Measurements from ENCODE around the gene MCF2L.

The MCF2L gene

DNA sequence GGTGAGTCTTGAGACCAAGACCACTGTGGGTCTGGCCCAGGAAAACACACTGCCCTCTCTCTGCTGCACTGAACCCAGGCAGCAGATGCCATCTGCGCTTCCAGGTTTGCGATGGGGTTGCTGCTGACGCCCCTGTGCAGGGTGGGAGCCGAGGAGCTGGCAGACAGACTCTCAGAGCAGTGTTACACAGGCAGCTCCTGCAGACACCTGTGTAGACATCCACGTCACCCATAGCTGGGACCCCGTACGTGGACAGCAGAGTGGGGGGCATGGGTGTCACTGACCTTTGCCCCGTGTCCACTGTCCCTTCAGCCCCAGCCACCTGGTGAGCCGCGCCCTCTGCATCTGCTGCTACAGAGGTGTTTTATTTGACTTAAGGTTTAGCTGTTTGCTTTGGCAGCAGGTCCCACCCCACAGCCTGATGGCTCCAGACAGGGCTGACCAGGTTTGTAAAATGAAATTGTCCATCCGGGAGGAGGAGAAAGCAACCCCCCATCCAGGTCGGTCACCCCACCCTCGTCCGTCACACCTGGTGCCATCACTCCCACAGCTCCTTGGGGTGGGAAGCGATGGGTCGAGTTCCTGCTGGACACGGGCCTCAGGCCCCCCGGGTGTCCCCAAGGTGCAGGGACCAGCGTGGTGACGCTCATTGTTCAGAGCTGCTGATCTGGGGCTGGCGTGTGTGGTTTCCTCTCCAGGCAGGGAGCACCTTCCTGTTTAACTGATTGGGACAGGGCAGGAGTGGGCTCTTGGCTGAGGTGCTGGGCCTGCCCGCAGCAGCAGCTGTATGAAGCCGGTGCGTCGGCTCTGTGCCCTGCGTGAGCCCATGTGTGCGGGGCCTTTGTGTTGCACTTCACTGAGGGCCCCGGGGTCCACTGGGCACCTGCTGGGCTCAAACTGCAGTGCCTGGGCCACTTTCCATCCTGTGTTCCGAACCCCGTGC, 28.4 kb downstream of the MCF2L start:
- no peak for DNase-seq (ENCODE audit: low read depth)

DNA sequence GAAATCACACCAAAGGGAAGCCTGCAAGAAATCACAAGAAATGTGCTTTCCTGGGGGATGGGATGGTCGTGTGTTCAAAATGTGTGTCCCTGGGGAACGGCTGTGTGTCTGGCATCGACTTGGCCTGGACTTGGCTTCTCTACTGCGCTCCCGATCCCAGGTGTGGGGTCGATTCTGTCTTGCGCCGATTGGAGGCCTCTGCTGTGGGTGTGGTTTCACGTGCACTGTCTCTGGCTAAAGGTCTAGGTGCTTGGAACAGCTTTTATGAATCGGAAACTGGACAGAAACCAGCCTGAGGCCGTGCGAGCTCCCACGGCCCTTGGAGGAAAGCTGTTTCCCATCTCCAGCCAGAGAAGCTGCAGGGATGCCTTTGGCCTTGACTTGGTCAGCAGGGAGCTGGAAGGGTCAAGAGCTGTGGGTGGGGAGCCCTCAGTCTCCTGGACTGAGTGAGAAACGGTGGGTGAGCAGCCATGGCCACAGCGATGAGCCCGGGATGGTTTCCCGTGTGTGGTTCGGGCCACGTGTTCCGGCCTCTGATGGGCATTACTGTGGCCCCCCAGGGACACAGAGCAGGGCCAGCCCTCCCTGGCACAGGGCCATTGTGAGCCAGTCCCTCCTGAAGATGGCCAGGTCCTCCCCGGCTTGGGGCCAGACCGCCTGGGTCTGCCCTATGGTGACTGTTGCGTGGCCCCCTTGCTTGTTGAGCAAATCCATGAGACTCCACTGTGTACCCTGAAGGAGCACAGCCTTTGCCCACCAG, 29.7 kb downstream of the MCF2L start:
- no peak for DNase-seq (ENCODE audit: low read depth)

DNA sequence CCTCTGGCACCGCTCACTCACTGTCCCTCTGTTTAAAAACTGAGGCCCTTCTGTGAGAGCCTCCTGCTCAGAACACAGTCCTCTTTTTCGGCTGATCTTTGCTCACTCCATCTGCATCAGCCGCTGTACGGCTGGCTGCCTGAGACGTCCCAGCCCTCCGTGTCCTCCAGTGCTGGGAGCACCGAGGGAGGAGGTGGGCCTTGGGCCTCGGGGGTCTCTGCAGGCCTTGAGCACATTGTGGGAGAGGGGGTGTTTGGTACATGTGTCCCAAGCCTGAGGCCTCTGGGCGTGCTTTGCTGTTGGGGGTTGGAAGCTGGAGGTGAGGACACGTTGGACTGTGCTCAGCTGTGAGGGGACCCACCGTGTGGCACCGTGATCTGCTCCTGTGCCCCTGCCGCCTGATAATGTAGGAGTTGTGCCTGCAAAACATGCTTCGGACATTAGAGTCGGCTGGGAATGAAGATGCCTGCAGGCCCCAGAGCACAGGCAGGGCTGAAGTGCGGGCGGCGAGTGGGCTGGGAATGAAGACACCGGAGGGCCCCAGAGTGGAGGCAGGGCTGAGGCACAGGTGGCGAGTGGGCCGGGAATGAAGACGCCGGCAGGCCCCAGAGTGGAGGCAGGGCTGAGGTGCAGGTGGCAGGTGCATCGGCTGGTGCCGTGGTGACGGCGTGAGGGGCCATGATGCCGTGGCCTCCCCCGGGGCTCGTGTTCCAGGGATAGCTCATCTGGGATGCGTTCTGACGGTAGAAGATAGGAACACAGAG, 30.6 kb downstream of the MCF2L start:
- DNase-seq (ENCODE audit: low read depth): no peak

DNA sequence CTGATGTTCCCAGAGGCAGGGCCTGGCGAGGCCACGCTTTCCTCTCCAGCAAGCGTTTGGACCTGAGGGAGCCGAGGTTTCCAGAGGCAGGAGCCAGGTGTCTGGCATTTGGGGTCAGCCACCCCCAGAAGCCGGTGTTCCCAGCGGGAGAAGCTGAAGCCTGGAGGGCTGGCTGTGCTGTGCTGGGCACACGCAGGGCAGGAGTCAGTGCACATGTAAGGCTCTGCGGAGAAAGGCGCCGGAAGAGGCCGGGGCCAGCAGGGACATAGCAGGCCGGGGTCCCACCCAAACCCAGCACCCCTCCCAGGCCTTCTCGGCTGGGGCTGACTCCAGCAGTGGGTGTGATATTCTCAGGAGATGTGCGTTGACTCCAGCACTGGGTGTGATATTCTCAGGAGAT, 31.6 kb downstream of the MCF2L start:
- DNase-seq (ENCODE audit: low read depth): no peak

DNA sequence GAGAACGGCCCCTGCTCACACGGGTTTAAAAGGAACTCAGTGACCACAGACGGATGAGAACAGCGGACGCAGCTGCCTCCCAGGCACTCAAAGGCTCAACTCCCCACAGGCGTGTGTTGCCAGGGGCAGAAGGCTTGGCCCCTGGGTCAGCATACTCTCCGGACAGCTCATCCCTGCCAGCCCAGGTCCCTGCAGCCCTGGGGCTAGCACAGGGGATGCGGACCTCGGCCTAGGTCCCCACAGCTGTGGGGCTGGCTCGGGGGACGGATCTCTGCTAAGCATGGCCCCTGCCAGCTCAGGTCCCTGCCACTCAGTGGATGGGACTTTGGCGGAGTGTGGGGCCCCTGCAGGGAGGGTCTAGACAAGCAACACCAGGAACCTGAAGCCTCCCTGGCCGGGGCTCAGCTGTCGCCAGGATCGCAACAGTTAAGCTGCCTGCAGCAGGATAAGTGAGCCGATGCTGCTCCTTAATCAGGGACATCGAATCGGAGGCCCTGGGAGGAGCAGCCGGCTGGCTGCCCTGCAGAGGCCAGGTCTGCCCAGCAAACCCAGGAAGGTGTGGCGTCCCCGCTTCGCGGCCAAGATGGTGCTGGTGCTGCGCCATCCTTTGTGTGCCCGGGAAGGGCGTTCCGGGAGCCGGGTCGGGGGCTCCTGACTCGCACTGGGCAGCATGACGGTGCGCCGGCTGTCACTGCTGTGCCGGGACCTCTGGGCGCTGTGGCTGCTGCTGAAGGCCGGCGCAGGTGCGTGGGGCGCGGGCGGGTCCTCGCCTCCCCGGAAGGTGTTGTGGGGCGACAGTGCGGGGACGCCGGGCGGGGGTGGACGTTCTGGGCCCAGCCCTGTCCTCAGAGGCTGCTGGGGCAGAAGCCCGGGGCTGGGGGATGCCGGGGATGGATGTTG, 32.5 kb downstream of the MCF2L start:
- DNase-seq (ENCODE audit: low read depth): no peak

DNA sequence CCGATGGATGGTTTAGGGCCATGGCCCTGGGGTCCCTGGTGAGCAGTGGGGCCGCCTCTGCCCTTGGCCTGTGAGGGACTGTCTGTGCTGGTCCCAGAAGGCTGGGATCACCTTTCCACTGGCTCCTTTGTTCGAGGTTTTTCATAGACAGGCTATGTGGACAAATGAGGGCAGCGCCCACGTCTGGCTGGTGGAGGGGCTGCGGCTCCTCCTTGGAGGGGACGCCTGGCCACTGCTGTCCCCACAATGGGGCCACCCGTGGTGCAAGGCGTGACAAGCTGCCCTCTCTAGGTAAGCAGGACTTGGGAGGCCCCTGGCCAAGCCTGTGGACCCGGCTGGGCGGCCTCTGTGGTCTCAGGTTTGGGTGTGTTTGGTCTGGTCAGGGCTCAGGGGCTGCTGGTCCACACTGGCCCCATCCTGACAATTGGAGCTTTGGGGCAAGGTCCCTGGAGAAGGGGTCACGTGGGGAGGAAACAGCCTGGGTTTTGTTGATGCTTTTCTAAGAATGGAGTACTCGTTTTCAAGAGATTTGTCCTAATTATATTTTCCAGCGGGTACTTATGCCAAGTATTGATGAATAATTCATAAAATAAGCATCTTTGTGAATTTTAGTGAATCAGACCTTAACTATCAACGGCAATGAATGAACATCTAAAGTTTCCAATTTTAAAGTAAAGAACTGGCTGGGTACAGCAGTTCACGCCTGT, 33.3 kb downstream of the MCF2L start:
- DNase-seq (ENCODE audit: low read depth): no peak

DNA sequence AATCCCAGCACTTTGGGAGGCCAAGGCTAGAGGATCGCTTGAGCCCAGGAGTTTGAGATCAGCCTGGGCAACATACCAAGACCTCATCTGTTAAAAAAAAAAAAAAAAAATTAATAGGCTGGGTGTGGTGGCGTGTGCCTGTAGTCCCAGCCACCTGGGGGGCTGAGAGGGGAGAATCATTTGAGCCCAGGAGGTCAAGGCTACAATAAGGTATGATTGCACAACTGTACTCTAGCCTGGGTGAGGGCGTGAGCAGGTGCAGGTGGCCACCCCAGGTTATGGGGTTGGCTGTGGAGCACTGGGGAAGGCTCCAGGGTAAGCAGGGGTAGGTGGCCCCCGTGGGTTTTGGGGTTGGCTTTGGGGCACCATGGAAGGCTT, 33.9 kb downstream of the MCF2L start:
- no peak for DNase-seq (ENCODE audit: low read depth)

DNA sequence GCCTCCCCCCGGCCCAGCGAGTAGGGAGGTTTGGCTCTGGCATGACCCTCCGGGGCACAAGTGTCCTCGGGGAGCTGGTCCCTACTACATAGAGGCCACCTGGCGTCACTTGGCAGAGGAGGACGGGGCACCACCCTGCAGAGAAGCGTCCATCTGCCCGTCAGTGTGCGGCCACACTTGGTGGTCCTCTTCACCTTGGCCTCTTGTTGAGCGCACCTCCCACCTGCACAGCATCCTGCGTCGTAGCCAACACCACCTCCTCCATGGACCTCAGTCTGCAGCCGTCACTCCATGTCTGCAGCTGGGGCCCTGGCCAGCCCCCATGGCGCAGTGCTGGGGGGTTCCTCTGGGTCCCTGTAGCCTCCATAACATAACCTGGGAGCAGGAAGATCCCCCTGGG, 35.1 kb downstream of the MCF2L start:
- no peak for DNase-seq (ENCODE audit: low read depth)

DNA sequence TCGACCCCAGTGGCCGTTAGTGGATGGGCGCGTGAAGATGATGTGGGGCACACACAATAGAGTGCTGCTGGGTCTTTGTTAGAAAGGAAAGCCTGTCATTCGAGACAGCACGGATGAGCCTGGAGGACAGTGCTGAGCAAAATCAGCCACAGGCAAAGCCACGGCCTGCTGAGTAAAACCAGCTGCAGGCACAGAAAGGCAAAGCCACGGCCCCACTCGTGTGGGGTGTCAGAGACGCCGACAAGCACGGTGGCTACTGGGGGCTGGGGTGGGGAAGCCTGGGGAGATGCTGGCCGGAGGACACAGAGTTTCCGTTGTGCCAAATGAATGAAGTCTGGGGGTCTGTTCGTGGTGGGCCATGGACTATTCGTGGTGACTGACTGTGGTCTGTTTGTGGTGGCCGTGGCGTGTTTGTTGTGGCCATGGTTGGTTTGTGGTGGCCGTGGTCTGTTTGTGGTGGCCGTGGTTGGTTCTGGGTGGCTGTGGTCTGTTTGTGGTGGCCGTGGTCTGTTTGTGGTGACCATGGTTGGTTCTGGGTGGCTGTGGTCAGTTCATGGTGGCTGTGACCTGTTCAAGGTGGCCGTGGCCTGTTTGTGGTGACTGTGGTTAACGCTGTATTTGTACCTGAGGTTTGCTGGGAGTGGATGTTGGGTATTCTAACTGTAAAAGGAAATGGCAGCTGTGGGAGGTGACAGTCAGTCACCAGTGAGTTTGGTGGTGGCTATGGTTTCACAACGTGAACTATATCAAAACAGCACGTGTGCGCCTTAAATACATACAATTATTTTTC, 36.3 kb downstream of the MCF2L start:
- no peak for DNase-seq (ENCODE audit: low read depth)

DNA sequence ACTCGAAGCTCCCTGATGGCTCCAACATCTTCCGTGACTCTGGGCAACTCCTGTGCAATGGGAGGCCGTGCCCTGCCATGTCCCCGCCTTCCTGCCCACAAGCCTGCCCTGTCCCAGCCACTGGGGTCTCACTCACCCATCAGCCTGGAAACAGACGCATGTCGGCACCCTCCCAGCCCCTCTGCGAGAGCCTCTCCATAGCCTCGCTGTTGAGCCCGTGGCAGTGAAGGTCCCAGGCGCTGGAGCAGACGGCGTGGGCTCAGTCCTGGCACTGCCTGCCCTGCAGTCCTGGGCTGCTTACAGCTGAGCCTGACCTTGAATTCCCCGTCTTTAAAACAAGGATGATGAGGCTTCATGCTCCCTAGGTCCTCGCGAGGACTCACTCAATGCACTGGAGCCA, 37.0 kb downstream of the MCF2L start:
- no peak for DNase-seq (ENCODE audit: low read depth)

DNA sequence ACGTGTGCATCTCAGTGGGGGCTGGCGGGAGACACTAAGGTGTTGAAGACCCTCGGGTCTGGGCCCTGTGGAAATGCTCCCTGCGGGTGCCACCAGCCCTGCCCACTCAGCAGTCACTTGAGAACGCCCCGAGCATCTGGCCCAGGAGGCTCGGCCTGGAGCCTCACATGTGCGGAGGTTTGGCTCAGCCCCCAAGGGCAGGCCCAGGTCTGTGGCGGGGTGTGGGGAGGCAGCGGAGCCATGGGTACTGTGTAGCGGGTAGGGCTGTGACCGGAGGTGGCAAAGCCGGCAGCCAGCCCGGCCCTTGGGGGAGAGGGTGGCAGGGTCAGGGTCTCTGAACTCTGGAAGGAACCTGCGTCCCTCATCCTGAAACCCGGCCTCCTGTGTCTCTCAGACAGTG, 37.6 kb downstream of the MCF2L start:
- no peak for DNase-seq (ENCODE audit: low read depth)

DNA sequence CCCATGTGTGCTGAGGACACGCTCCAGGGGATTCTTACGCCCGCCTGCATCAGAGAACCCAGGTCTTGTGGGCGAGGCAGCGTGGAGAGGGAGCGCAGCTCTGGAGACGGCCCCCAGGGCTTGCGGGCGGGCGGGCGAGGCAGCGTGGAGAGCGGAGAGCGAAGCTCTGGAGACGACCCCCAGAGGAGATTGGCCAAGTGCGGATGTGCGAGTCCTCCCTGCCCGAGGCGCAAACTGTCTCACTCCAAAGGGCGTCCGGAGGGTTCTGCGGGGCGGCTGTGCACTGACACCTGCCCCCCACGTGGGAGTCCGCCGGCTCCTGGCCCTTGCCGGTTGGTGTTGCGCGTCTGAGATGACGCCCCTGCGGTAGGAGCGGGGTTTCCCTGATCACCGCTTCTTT, 39.8 kb downstream of the MCF2L start:
- no peak for DNase-seq (ENCODE audit: low read depth)

DNA sequence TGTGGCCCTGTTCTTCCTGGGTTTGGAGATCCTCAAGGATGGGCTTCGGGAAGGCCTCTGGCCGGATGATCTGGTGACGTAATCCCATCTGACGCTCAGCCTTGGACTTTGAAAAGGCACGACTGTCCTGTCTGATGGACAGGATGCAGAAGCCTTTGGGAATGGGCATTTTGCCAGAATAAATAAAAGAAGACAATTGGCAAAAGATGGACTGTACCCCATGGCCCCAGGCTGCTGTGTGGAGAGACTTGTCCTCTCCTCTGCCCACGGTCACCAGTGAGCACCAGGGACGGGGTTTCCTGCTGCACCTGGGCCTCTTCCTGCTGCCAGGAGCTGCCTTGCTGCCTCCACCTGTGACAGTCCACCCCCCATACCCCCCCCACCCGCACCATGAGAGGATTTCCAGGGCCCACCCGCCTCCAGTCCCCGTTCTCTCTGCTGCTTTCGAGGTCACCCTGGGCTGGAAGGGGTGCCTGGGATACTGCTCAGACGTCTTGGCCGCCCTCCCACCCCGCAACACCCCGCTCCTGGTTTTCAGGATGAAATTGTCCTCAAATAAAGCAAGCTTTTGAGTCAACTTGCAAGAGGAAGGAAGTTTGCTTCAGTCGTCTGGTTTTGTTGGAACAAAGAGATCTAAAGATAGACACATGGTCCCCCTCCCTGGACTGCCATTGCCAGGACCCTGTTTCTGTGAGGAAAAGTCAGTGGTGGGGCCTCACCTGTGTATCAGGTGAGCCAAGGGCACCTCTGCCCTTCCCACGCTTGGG, 40.9 kb downstream of the MCF2L start:
- no peak for DNase-seq (ENCODE audit: low read depth)

DNA sequence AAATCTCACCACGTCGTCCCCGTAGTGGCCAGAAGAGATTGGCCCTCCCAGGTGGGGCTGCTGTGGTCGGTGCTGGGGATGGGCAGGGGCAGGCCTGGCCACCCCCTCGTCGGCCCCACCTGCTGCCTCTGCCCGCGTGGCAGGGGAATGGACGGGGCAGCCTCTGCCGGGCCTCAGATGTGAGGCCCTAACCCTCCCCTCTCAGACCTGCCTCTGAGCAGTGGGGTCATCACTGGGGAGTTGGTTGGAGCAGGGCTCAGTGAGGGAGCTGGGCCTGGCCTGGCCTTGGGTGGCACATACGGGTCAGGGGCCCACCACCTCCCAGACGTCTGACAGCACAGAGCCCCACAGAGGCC, 41.5 kb downstream of the MCF2L start:
- DNase-seq (ENCODE audit: low read depth): no peak

DNA sequence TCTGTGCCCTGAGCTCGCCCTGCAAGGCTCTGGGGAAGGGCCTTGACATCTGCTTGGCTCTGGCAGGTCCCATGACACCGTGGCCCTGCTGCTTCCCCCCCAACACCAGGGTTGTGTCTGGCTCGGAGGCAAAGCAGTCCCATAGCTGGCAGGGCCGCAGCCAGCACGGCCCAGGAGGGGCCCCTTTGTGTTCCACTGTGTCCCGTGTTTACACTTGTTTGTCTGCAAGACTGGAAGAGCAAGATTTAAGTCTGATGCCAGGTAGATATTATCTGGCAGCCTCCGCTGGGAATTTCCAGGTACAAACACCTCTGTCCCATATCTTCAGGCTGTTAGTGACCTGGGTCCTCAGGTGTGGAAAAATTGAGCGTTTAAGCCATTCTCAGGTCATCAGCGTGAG, 44.3 kb downstream of the MCF2L start:
- no peak for DNase-seq (ENCODE audit: low read depth)

DNA sequence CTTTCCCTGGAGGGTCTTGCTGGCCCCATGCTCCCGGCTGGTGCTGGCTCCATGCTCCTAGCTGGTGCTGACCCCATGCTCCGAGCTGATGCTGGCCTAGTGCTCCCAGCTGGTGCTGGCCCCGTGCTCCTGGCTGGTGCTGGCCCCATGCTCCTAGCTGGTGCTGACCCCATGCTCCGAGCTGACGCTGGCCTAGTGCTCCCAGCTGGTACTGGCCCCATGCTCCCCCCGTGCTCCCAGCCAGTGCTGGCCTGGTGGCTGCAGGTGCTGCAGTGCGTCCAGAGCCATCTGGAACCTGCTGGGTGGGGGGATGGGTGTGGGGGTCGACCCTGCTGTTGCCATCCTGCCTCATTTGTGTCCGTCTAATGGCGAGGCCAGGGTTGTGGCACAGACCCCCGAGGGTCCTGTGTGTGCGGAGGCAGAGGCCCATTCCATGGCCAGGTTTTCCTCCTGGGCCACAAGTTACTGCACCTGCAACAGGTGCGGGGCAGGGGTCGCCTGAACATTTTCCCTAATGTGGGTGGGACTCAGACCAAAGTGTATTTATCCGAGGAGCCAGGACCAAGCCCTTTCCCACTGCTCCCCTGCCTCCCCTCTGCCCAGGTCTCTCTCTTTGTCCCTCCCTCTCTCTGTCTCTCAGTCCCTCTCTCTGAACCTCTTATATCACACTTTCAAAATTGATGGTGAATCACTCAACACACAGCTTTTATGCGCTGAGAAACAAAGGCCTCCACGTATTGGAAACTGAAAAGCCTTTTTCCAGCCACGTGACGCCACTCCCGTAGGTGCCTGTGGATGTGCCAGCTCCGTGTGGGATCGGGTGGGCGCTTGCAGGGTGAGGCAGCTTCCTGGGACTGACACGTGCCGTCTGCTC, 45.1 kb downstream of the MCF2L start:
- DNase-seq (ENCODE audit: low read depth): no peak

DNA sequence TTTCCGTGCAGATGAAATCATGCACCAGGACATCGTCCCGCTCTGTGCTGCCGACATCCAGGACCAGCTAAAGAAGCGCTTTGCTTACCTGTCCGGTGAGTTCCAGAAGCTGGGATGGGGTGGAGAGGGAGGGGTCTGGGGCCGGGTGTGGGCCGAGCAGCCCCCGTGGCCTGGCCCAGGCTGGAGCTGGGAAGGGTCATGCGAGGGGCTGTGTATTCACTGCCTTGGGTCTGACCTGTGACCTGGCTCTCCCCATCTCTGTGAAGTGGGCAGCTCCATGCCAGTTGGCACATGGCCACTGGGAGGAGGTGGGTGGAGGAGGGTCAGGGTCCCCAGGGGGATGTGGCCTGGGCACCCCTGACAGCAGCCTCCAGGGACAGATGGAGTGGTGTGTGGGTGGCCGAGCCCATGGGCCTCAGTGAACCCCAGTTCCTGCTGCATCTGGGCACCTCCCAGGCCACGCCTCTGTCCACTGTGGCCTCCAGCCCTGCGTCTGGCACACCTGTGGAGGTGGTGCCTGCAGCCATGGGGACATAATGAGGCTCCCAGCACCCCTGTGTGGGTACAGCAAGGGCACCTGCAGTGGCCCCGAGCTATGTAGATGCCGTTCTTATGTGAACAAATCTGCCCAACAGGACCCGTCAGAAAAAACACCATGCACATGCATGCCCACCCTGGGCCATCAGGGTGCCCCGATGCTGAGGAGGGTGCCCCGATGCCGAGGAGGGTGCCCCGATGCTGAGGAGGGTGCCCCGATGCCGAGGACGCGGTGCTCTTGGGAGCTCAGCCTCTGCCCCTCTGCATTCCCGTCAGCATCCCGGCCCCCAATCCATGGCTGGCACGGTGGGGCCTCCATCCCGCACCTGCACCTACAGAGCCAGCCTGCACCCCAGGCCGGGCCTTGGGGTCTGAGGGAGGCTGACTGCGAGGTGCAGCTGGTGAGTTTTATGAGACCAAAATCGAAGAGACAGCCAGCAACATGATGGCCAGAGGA, 46.0 kb downstream of the MCF2L start:
- DNase-seq (ENCODE audit: low read depth): no peak

Measured in CMK (cell line).